CD4-positive, CD25-positive, alpha-beta regulatory T cell (primary cell): ENCODE measurements around the gene MNAT1. TPM values are rescaled to one million over a fixed set of nuclear protein-coding genes. Genes with fewer than 3 reads are reported as not detected.
"Not testable (repeated sequence)": the region's sequence is repeated elsewhere in the genome, so short reads cannot be mapped to it uniquely, and the experiment has no call there.

Source experiments
- ATAC-seq, 2 donors: fragments of 150-1000 bp; cut with Tn5 transposase; one replicate each; pipeline ENCODE4 v1.10.0; 2021; ENCODE audit warnings: low read depth in 2 of 2, moderate number of reproducible peaks in 2 of 2, moderate library complexity in 1 of 2
- DNase-seq, 3 donors: peaks; one replicate each; pipeline versions ENCODE4 v3.0.0 to v3.0.0-alpha.2; 2012 to 2022; ENCODE audit warnings: mixed read lengths in 1 of 3
- H3K27ac ChIP-seq: one replicate; pipeline ENCODE4 v1.7.0; 2013; ENCODE audit warnings: mild to moderate bottlenecking, low read length; ENCODE audit not compliant: insufficient read depth, poor library complexity, severe bottlenecking
- H3K27me3 ChIP-seq: one replicate; pipeline ENCODE4 v1.7.0; 2013; ENCODE audit warnings: low read length; ENCODE audit not compliant: control insufficient read depth, insufficient read depth
- H3K36me3 ChIP-seq: one replicate; pipeline ENCODE4 v1.7.0; 2013; ENCODE audit warnings: mild to moderate bottlenecking, low read length, moderate library complexity; ENCODE audit not compliant: control insufficient read depth, insufficient read depth
- H3K4me1 ChIP-seq: 2 replicates; pipeline ENCODE4 v1.7.0; 2013; ENCODE audit warnings: mild to moderate bottlenecking, low read length; ENCODE audit not compliant: insufficient read depth, control insufficient read depth, poor library complexity, severe bottlenecking
- H3K4me3 ChIP-seq: one replicate; pipeline ENCODE4 v1.7.0; 2013; ENCODE audit warnings: low read depth, mild to moderate bottlenecking, low read length, moderate library complexity
- H3K9me3 ChIP-seq, 2 experiments: 1 replicate in 1 of 2; 2 replicates in 1 of 2; pipeline ENCODE4 v1.7.0; 2013; ENCODE audit warnings: low read length in 2 of 2, mild to moderate bottlenecking in 1 of 2, moderate library complexity in 1 of 2; ENCODE audit not compliant: control insufficient read depth in 2 of 2
- H3K27ac Mint-ChIP-seq, 3 donors: one replicate each; pipeline ENCODE4 v1.8.0; 2020 to 2022; ENCODE audit warnings: mild to moderate bottlenecking in 3 of 3, mixed read lengths in 3 of 3, moderate library complexity in 2 of 3
- H3K27me3 Mint-ChIP-seq: one replicate; pipeline ENCODE4 v1.8.0; 2022; ENCODE audit warnings: mild to moderate bottlenecking, mixed read lengths
- H3K36me3 Mint-ChIP-seq: one replicate; pipeline ENCODE4 v1.8.0; 2020; ENCODE audit warnings: mixed read lengths
- H3K4me1 Mint-ChIP-seq, 4 donors: one replicate each; pipeline ENCODE4 v1.8.0; 2020 to 2022; ENCODE audit warnings: mixed read lengths in 4 of 4, mild to moderate bottlenecking in 1 of 4
- H3K4me3 Mint-ChIP-seq, 4 donors: one replicate each; pipeline ENCODE4 v1.8.0; 2020 to 2022; ENCODE audit warnings: mild to moderate bottlenecking in 4 of 4, mixed read lengths in 4 of 4, moderate library complexity in 3 of 4
- H3K9me3 Mint-ChIP-seq, 7 donors: one replicate each; pipeline ENCODE4 v1.8.0; 2020 to 2022; ENCODE audit warnings: mixed read lengths in 7 of 7, mild to moderate bottlenecking in 3 of 7, moderate library complexity in 2 of 7
- polyA plus RNA-seq, 4 donors: library from polyadenylated mRNA; unstranded; fragments of 300-500 nt; fragmentation: Illumina TruSeq; gene quantifications; one replicate each; pipeline ENCODE4 v1.2.3, GENCODE V29; 2021
- total RNA-seq: library from RNA; stranded (reverse); gene quantifications from one replicate; pipeline ENCODE4 v1.2.3, GENCODE V29; 2022

Gene MNAT1
- total and polyA plus RNA-seq, 5 donors from 2014 or later: 12.6 to 22.0 (median 15.9) TPM

DNA sequence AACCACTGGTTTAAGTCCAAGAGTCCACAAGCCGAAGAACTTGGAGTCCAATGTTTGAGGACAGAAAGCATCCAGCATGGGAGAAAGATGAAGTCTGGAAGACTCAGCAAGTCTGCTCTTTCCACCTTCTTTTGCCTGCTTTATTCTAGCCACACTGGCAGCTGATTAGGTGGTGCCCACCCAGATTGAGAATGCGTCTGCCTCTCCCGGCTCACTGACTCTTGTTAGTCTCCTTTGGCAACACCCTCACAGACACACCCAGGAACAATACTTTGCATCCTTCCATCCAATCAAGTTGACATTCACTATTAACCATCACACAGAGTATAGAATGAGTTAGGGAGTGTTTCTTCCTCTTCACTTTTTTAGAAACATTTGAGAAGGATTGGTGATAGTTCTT lies 156.1 kb downstream of the MNAT1 start:
- not testable (repeated sequence) for ATAC-seq, H3K4me3 ChIP-seq, H3K27ac Mint-ChIP-seq, H3K4me1 ChIP-seq, H3K36me3 ChIP-seq, H3K27me3 Mint-ChIP-seq, H3K27me3 ChIP-seq, H3K9me3 ChIP-seq, H3K4me3 Mint-ChIP-seq, DNase-seq, H3K27ac ChIP-seq
- Mint-ChIP-seq H3K36me3 (peaks cover 19% of the 10 kb centered on the region), H3K4me1 (peaks cover 8 to 27% (median 19%) of the 10 kb centered on the region in 4 donors), H3K9me3 (peaks cover 0 to 14% (median 0%) of the 10 kb centered on the region in 7 donors)

DNA sequence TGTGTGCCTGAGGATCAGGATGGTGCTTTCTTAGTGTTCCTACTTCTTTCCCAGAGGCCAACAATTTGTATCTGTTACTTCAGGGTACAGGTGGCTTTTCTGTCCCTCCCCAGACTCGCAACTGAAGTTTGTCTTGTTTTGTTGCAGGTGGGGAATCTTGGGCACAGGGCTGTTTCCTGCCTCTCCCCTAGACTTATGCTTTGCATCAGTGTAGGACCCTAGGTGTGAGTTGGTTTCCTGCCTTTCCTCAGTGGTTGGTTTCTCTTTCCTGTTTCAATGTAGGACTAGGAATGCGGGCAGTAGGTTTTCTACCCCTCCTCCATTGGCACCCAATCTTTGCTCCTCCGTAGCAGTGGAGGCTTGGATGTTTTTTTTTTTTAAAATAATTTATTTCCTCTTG lies 159.3 kb downstream of the MNAT1 start:
- H3K4me3 ChIP-seq: no peak overlapping the region
- Mint-ChIP-seq H3K27ac (peak overlapping the region in 1 of 3 donors; percentile 31), H3K9me3 (peaks cover 0 to 8% (median 0%) of the 10 kb centered on the region in 7 donors), H3K27me3 (no peaks in the 10 kb centered on the region), H3K4me3 (no peak overlapping the region), H3K36me3 (peaks cover 17% of the 10 kb centered on the region), H3K4me1 (peaks cover 16 to 26% (median 18%) of the 10 kb centered on the region in 4 donors)
- no peaks in the 10 kb centered on the region for H3K9me3 ChIP-seq
- no peaks in the 10 kb centered on the region for H3K27me3 ChIP-seq
- H3K27ac ChIP-seq: no peak overlapping the region
- ATAC-seq (no peak), DNase-seq (no peak)
- H3K4me1 ChIP-seq: no peaks in the 10 kb centered on the region
- H3K36me3 ChIP-seq: no peaks in the 10 kb centered on the region

DNA sequence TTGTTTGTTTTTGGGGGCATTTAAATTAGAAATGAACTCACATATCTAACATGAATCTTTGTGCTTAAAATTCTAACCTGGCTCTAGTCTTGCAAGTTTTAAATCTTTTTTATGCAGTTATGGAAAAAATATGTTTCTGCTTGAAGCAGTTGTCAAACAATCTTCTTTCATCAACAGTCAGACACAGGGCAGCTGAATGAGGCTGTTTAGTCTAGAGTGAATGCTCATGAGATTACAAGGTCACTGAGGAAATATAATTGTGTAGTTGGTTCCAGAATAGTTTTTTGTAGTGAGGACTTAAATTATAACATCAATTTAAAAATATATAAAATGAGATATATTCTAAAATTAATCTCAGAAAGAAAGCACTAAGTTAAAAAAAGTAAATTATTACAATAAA lies 169.8 kb downstream of the MNAT1 start:
- Mint-ChIP-seq H3K36me3 (peaks cover 8% of the 10 kb centered on the region), H3K27ac (no peak overlapping the region), H3K4me3 (no peak overlapping the region), H3K4me1 (peaks cover 2 to 5% (median 4%) of the 10 kb centered on the region in 4 donors), H3K27me3 (no peaks in the 10 kb centered on the region), H3K9me3 (peaks cover 0 to 3% (median 0%) of the 10 kb centered on the region in 7 donors)
- Histone ChIP-seq H3K9me3 (no peaks in the 10 kb centered on the region), H3K4me1 (no peaks in the 10 kb centered on the region), H3K36me3 (no peaks in the 10 kb centered on the region), H3K27me3 (no peaks in the 10 kb centered on the region), H3K4me3 (no peak overlapping the region), H3K27ac (no peak overlapping the region)
- ATAC-seq: no peak
- DNase-seq: no peak

DNA sequence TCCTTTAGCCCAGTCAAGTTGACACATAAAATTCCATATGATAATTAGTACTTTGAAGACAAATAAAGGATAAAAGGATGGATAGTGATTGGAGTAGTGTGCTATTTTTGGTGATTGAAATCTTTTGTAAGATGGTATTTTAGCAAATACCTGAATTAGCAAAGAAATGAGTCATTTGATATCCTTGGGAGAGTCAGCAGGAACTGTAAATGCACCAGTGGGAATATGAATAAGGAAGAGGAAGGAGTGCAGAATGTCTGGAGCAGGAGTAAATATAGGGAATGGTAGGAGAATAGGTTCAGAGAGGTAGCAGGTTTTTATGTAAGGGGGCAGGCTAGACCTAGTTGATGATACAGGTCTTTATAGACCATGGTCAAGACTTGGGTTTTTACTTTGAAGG lies 171.4 kb downstream of the MNAT1 start:
- peaks cover 2 to 5% (median 4%) of the 10 kb centered on the region in 4 donors for H3K4me1 Mint-ChIP-seq
- Histone ChIP-seq H3K36me3 (no peaks in the 10 kb centered on the region), H3K27me3 (no peaks in the 10 kb centered on the region), H3K4me1 (no peaks in the 10 kb centered on the region), H3K9me3 (no peaks in the 10 kb centered on the region), H3K4me3 (no peak overlapping the region), H3K27ac (no peak overlapping the region)
- H3K27ac Mint-ChIP-seq: no peak overlapping the region
- ATAC-seq (no peak), DNase-seq (no peak)
- peaks cover 8% of the 10 kb centered on the region for H3K36me3 Mint-ChIP-seq
- peaks cover 0 to 5% (median 1%) of the 10 kb centered on the region in 7 donors for H3K9me3 Mint-ChIP-seq
- no peak overlapping the region for H3K4me3 Mint-ChIP-seq
- no peaks in the 10 kb centered on the region for H3K27me3 Mint-ChIP-seq

DNA sequence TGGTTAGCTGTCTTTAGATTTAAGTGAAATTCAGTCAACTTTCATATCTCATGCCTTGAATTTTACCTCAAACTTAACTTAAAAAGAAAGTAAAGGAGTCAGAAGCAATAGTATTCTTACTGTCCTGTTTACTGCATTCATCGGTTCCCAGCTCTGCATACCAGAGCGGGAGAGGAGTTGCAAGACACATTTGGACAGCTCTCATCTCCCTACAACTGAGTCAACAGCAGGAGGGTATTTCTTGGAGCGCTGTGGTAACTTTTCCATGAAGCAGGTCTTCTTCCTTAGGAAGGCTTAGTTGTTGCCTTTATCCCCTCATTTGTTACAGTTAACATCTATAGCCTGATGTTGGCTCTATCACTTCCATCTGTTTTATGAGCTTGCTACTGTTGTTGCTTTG lies 181.2 kb downstream of the MNAT1 start:
- H3K4me3 Mint-ChIP-seq: no peak overlapping the region
- H3K36me3 ChIP-seq: no peaks in the 10 kb centered on the region
- H3K36me3 Mint-ChIP-seq: peaks cover 8% of the 10 kb centered on the region
- H3K27ac Mint-ChIP-seq: no peak overlapping the region
- H3K4me3 ChIP-seq: no peak overlapping the region
- H3K9me3 ChIP-seq: no peaks in the 10 kb centered on the region
- ATAC-seq (no peak), DNase-seq (no peak)
- no peaks in the 10 kb centered on the region for H3K4me1 ChIP-seq
- H3K9me3 Mint-ChIP-seq: peaks cover 0 to 10% (median 2%) of the 10 kb centered on the region in 7 donors
- H3K27me3 ChIP-seq: no peaks in the 10 kb centered on the region
- H3K4me1 Mint-ChIP-seq: peaks cover 0 to 7% (median 5%) of the 10 kb centered on the region in 4 donors
- no peak overlapping the region for H3K27ac ChIP-seq
- no peaks in the 10 kb centered on the region for H3K27me3 Mint-ChIP-seq

DNA sequence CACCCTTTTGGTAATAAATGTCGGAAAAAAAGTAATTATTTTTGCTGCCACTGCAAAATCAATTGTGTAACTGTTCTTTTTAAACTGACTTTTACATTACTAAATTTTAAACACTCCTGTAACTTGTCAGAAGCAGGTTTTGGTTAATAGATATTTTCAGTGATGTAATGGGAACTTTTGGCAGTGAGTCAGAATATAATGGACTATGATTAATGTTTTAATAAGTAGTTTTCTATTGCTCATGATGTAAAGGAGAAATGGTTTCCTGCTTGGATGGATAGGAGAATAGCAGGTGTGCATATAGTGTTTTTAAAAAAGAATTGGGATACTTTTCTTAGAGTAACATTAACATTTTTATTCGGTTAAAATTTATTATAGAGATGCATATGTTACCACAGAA lies 187.5 kb downstream of the MNAT1 start:
- DNase-seq (no peak), ATAC-seq (no peak)
- no peak overlapping the region for H3K27ac ChIP-seq
- Mint-ChIP-seq H3K4me1 (peaks cover 0 to 5% (median 0%) of the 10 kb centered on the region in 4 donors), H3K9me3 (peaks cover 0 to 2% (median 0%) of the 10 kb centered on the region in 7 donors), H3K36me3 (peaks cover 16% of the 10 kb centered on the region), H3K27me3 (no peaks in the 10 kb centered on the region), H3K4me3 (no peak overlapping the region), H3K27ac (no peak overlapping the region)
- H3K4me1 ChIP-seq: no peaks in the 10 kb centered on the region
- no peak overlapping the region for H3K4me3 ChIP-seq
- no peaks in the 10 kb centered on the region for H3K27me3 ChIP-seq
- H3K36me3 ChIP-seq: no peaks in the 10 kb centered on the region
- no peaks in the 10 kb centered on the region for H3K9me3 ChIP-seq

DNA sequence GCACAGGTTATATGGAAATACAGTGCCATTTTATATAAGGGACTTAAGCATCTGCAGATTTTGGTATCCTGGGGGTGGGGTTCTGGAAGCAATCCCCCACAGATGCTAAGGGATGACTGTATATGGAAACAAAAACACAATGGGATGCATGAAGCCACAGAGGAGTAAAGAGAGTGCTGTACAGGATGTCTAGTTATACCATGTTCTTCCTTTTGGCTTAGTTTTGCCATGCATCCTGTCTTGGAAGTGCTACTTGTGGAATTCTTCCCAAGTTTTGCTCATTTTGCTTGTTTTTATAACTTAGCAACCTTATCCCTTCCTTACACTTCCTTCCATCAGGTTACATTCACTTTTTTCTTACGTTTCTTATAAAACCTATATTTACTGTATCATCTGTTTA lies 190.7 kb downstream of the MNAT1 start:
- H3K4me1 Mint-ChIP-seq: peaks cover 0 to 6% (median 0%) of the 10 kb centered on the region in 4 donors
- H3K9me3 ChIP-seq: no peaks in the 10 kb centered on the region
- H3K4me3 Mint-ChIP-seq: no peak overlapping the region
- H3K27me3 ChIP-seq: no peaks in the 10 kb centered on the region
- DNase-seq (no peak), ATAC-seq (no peak)
- H3K4me1 ChIP-seq: no peaks in the 10 kb centered on the region
- H3K27me3 Mint-ChIP-seq: no peaks in the 10 kb centered on the region
- H3K4me3 ChIP-seq: no peak overlapping the region
- no peaks in the 10 kb centered on the region for H3K36me3 ChIP-seq
- no peak overlapping the region for H3K27ac ChIP-seq
- peaks cover 12% of the 10 kb centered on the region for H3K36me3 Mint-ChIP-seq
- no peak overlapping the region for H3K27ac Mint-ChIP-seq
- peaks cover 0 to 2% (median 0%) of the 10 kb centered on the region in 7 donors for H3K9me3 Mint-ChIP-seq

DNA sequence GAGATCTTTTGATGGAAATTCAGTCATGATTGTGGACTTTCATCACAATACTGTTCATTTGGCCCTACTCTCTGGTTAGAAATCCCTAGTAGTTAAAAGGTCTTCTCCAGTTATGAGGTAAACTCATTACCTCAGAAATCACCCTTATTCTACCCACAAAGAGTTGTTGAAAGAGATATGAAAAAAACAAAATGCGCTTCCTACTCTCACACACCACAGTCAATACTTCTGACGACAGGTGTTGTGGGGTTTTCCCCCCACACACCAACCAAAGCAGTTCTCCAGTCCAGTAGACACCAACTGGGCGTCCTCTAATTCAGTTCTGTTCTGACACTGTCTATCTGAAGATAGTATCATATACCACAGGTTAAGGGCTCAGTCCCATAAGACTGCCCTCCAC lies 191.4 kb downstream of the MNAT1 start:
- ATAC-seq (no peak), DNase-seq (no peak)
- no peak overlapping the region for H3K27ac ChIP-seq
- peak overlapping the region in 1 of 4 donors; percentile 24 for H3K4me3 Mint-ChIP-seq
- H3K4me1 Mint-ChIP-seq: peaks cover 0 to 6% (median 2%) of the 10 kb centered on the region in 4 donors
- no peaks in the 10 kb centered on the region for H3K4me1 ChIP-seq
- no peaks in the 10 kb centered on the region for H3K9me3 ChIP-seq
- peaks cover 12% of the 10 kb centered on the region for H3K36me3 Mint-ChIP-seq
- H3K27me3 ChIP-seq: no peaks in the 10 kb centered on the region
- no peak overlapping the region for H3K27ac Mint-ChIP-seq
- peaks cover 0 to under 1% (median 0%) of the 10 kb centered on the region in 7 donors for H3K9me3 Mint-ChIP-seq
- H3K4me3 ChIP-seq: no peak overlapping the region
- no peaks in the 10 kb centered on the region for H3K27me3 Mint-ChIP-seq
- no peaks in the 10 kb centered on the region for H3K36me3 ChIP-seq
